Nephron (organoid): ENCODE data around the gene BCL7C.

Experiments
- H3K27ac Mint-ChIP-seq, 3 experiments: 2 replicates each; pipeline ENCODE4 v1.8.0; 2020; ENCODE audit warnings: mixed read lengths in 3 of 3, mild to moderate bottlenecking in 2 of 3, moderate library complexity in 1 of 3
- H3K27me3 Mint-ChIP-seq: 2 replicates; pipeline ENCODE4 v1.8.0; 2021; ENCODE audit warnings: low read depth, mild to moderate bottlenecking, moderate library complexity, mixed read lengths
- H3K36me3 Mint-ChIP-seq: 2 replicates; pipeline ENCODE4 v1.8.0; 2020; ENCODE audit warnings: low read depth, mixed read lengths
- H3K4me1 Mint-ChIP-seq: 2 replicates; pipeline ENCODE4 v1.8.0; 2020; ENCODE audit warnings: mixed read lengths
- H3K4me3 Mint-ChIP-seq, 3 experiments: 2 replicates each; pipeline ENCODE4 v1.8.0; 2020; ENCODE audit warnings: mild to moderate bottlenecking in 3 of 3, mixed read lengths in 3 of 3, moderate library complexity in 2 of 3
- H3K9me3 Mint-ChIP-seq: 2 replicates; pipeline ENCODE4 v1.8.0; 2020; ENCODE audit warnings: mixed read lengths
- TF ChIP-seq, protein P1 (sequence below), 3 experiments: fragments of 200-600 bp; sonication (generic); IDR thresholded peaks; one replicate each; pipeline ENCODE4 v1.5.0; 2021; ENCODE audit warnings: antibody characterized with exemption in 3 of 3; ENCODE audit not compliant: unreplicated experiment in 3 of 3

The BCL7C gene

DNA sequence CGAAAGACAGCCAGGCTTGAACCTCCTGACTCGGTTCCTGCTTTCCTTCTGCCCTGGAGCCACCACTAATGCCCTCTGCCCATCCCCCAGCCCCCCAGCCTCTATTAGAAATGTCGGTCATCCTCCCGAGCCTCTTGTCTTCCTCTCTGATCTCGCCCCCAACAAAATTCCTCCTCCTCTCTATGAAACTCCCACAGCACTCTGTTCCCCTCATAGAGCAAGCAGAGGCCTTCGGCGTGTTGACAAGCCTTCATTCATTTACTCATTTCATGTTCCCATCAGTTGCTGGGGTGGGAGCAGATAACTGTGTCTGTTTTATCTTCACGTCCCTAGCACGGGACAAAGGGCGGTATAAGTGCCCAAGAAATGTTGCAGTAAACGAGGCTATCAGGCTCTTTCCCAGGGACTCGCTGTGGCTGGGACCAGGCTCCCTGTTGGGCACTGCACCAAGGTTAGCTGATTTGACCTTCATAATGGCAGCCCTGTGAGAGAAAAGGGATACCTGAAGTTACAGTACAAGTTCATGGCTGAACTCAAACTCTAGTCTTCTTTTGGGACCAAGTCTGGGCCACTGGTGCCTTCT is 37.3 kb upstream of the BCL7C start:
- Mint-ChIP-seq H3K27me3 (no peaks in the 10 kb centered on the region), H3K36me3 (peaks cover 36% of the 10 kb centered on the region), H3K9me3 (no peaks in the 10 kb centered on the region), H3K4me3 (no peak overlapping the region), H3K27ac (no peak overlapping the region), H3K4me1 (peaks cover 9% of the 10 kb centered on the region)
- TF ChIP-seq, protein P1, sequence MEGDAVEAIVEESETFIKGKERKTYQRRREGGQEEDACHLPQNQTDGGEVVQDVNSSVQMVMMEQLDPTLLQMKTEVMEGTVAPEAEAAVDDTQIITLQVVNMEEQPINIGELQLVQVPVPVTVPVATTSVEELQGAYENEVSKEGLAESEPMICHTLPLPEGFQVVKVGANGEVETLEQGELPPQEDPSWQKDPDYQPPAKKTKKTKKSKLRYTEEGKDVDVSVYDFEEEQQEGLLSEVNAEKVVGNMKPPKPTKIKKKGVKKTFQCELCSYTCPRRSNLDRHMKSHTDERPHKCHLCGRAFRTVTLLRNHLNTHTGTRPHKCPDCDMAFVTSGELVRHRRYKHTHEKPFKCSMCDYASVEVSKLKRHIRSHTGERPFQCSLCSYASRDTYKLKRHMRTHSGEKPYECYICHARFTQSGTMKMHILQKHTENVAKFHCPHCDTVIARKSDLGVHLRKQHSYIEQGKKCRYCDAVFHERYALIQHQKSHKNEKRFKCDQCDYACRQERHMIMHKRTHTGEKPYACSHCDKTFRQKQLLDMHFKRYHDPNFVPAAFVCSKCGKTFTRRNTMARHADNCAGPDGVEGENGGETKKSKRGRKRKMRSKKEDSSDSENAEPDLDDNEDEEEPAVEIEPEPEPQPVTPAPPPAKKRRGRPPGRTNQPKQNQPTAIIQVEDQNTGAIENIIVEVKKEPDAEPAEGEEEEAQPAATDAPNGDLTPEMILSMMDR (IDR thresholded peaks at IDR 0.05; ENCODE audit: unreplicated experiment in 3 of 3) = no peak

DNA sequence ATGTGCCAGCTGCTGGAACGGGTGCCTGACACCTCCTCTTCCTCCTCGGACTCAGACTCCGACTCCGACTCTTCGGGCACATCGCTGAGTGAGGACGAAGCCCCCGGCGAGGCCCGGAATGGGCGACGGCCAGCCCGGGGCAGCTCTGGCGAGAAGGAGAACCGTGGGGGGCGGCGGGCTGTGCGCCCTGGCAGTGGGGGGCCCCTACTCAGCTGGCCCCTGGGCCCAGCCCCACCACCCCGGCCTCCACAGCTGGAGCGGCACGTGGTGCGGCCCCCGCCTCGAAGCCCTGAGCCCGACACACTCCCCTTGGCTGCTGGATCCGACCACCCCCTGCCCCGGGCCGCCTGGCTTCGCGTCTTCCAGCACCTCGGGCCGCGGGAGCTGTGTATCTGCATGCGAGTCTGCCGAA is 36.3 kb upstream of the BCL7C start:
- H3K4me1 Mint-ChIP-seq = peaks cover 14% of the 10 kb centered on the region
- no peaks in the 10 kb centered on the region for H3K9me3 Mint-ChIP-seq
- H3K27me3 Mint-ChIP-seq = no peaks in the 10 kb centered on the region
- no peak overlapping the region for H3K27ac Mint-ChIP-seq
- H3K4me3 Mint-ChIP-seq = no peak overlapping the region
- peaks cover 29% of the 10 kb centered on the region for H3K36me3 Mint-ChIP-seq
- TF ChIP-seq, protein P1 (IDR thresholded peaks at IDR 0.05; ENCODE audit: unreplicated experiment in 3 of 3) = no peak

DNA sequence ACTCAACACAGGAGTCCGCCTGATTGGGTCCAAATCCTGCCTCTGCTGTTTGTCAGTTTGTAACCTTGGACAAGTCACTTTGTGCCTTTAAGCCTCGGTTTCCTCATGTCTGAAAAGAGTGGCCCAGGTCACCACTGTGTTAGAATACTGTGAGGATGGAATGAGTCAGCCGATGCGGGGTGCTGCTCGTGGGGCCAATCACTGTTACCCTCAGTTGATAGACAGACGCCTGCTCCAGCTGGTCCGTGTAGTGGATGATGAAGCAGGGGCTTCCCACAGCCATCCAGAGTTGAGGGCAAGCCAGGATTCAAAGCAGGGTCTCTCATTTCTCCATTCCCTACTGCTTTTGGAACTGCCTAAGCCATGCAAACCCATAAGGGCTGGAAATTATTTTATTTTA is 35.3 kb upstream of the BCL7C start:
- Mint-ChIP-seq H3K4me3 (no peak overlapping the region), H3K9me3 (no peaks in the 10 kb centered on the region), H3K4me1 (peaks cover 20% of the 10 kb centered on the region), H3K27ac (no peak overlapping the region), H3K36me3 (peaks cover 22% of the 10 kb centered on the region), H3K27me3 (no peaks in the 10 kb centered on the region)
- TF ChIP-seq, protein P1 (IDR thresholded peaks at IDR 0.05; ENCODE audit: unreplicated experiment in 3 of 3) = no peak

DNA sequence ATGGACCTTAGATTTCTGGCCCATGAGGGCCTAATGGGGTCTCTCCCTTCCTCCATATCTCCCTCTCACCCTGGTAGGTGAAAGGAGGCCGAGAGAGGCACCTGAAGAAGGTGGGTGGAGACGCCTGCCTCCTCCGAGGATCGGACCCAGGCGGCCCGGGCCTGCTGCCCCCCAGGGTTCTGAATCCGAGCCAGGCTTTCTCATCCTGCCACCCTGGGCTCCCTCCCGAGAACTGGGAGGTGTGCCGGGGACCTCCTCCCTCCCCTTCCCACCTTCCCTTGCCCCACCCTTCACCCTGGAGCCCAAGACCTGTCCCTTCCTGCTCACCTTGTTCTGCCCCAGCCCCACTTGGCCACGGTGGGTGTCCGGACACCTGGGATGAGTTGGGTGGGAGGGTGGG is 34.5 kb upstream of the BCL7C start:
- Mint-ChIP-seq H3K4me3 (no peak overlapping the region), H3K27ac (peak overlapping the region in 2 of 3 experiments; percentile 71 to 76), H3K4me1 (peaks cover 20% of the 10 kb centered on the region), H3K36me3 (peaks cover 22% of the 10 kb centered on the region), H3K9me3 (no peaks in the 10 kb centered on the region), H3K27me3 (no peaks in the 10 kb centered on the region)
- TF ChIP-seq, protein P1 (IDR thresholded peaks at IDR 0.05; ENCODE audit: unreplicated experiment in 3 of 3) = no peak

DNA sequence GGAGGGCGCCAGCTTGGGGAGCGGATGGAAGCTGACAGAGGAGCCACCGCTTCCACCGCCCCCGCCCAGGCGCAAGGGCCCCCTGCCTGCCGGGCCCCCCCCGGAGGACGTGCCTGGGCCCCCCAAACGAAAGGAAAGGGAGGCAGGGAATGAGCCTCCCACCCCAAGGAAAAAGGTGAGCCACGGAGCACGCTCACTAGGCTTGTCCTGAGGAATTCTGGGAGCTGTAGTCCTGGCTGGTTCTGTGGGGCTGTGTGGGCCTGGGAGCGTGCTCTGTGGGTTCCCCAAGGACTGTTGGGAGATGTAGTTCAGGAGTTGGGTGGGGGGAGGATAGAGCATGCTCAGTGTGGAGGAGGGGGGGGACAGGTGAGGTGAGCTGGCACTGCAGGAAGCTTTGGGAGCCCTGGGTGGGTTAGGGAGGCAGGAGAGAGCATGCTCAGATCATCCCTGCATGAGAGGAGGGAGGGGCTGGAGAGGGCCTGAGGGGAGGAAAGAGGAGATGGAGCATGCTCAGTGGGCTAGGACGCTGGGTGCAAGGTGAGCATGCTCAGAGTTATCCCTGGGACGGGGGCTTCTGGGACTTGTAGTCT is 34.0 kb upstream of the BCL7C start:
- no peaks in the 10 kb centered on the region for H3K27me3 Mint-ChIP-seq

More for the DNA sequence above, 34.0 kb upstream of the BCL7C start:
- TF ChIP-seq, protein P1 (IDR thresholded peaks at IDR 0.05; ENCODE audit: unreplicated experiment in 3 of 3) = no peak
- Mint-ChIP-seq H3K36me3 (peaks cover 22% of the 10 kb centered on the region), H3K9me3 (no peaks in the 10 kb centered on the region), H3K4me3 (peak overlapping the region; percentile 56 to 60 (median 58)), H3K4me1 (peaks cover 20% of the 10 kb centered on the region), H3K27ac (peak overlapping the region; percentile 71 to 87 (median 76))
